Activated CD4-positive, alpha-beta T cell treated with anti-CD3 and anti-CD28 coated beads, Interleukin-2, Interleukin-4, amounts not matched to agents 100 ng/mL and 50 ng/mL, durations not matched to agents 16 hours and 8 hours (primary cell): ENCODE measurements around the gene TSPAN11.
"Not testable (repeated sequence)": the region's sequence is repeated elsewhere in the genome, so short reads cannot be mapped to it uniquely, and the experiment has no call there.

Experiments
- DNase-seq: peaks from one replicate; pipeline ENCODE4 v3.0.0-alpha.2; 2020; ENCODE audit warnings: low spot score

TSPAN11 gene

GRCh38 chr12:31002999-31003398 lies 76.5 kb downstream of the TSPAN11 start:
- DNase-seq, result no peak

DNA sequence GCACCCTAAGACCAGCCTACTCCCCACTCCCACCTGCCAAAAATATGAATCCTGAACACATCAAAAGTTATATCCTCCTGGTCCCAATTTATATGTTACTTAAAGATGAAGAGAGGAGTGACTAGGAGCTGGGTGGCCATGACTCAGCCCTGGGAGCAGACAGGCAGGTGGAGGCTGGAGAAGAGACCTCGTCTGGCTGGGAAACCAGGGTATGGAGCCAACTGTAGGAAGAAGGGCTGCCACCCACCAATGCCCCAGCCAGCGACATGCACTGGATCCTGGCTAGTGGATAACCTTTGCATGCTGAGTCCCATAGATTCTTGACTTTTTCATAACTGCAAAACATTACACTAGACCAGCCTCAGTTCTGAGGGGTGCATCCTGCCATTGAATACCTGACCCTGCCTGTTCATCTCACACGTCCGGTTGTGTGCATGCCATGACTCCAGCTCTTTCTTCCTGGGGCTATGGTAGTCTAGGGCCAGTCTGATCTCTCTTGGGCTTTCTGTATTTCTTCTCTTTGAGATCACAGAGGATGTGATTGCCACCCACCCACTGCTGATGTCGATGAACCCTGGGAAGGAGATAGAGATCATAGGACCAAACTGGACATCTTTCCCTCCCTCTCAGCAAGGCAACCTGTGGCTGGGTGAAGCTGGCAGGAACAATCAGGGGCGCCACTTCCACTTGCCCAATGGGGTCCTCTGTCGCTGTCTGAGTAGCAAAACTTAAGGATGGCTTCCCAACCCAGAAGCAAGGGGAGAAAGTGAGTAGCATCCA lies 77.5 kb downstream of the TSPAN11 start:
- DNase-seq, result no peak

DNA sequence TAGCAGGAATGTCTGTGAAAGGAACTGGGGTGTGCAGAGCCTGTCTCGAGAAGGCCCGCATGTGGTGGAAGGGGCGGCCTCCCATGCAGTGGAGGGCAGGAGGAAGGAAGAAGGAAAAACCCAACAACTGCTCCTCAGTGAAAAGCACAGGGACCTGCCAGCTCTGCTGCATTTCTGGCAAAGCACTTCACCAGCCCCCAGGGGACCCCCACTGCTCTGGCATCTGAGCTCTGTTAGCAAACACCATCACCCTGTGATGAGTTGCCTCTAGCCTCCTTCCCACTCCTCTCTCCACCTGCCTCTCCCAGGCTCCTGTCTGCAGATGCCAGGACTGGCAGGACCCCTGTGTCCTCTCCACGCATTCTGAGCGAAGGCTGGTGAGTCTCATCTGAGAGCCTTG lies 78.1 kb downstream of the TSPAN11 start:
- no peak for DNase-seq

DNA sequence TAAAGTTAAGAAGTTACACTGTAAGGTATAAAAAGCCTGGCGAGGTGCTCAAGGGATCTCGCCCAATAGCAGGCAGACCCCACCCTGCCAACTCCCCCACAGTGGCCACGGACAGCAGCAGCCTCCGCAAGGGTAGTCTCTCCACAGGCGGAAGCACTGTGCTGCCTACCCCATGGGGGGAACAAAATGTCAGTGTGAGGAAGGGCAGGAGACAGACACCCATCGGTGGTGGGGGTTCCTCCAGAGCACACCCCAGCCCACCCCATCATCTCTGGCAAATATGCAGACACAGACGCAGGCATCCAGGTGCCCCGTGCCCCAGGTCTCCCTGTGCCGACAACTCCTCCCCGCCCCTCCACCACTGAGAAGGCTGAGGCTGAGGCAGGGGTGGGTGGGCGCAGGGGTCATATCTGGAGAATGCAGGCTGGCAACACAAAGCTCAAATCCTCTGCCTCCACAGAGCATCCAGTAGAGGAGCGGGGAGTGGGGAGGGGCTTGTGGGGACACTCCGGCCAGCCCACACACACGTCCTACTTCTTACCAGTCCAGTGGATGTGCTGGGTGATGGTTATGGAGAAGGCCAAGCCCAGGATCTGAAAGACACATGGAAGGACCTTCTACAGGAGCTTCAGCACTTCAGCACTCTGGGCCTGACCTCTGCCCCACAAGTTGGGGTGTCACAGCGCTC lies 78.9 kb downstream of the TSPAN11 start:
- no peak for DNase-seq

GRCh38 chr12:31005944-31006361 lies 79.4 kb downstream of the TSPAN11 start:
- DNase-seq, result no peak

DNA sequence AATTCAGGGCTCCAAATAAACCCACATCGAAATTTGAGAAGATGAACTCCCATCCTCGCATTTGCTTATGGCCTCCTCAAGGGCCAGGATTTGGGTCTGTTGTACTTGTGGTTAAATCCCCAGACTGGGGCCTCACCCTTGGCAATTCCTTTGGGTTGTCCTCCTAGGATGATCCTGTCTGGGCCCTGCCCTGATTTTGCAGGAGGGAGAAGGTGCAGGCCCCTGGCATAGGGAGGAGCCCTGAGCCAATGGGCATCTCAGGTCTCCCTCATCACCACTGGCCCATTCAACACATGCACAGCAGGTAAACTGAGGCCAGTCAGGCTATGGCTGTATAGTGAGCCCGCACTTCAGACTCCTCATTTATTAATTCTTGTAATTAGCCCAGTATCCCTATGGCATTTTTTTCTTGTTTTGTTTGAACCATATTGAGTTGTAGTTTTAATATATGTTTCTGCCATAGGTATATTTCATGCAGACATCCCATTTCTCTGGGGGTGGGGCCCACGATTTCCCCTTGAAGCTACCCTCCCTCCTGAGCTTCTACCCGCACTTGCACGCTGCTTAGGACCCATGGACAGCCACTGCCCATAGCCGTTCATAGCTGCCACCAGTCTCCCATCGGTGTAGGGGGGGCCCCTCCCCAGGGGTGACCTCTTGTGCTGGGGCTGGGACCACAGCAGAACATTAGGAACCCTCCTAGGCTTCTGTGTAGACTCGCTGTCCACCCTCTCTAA lies 80.0 kb downstream of the TSPAN11 start:
- no peak for DNase-seq

DNA sequence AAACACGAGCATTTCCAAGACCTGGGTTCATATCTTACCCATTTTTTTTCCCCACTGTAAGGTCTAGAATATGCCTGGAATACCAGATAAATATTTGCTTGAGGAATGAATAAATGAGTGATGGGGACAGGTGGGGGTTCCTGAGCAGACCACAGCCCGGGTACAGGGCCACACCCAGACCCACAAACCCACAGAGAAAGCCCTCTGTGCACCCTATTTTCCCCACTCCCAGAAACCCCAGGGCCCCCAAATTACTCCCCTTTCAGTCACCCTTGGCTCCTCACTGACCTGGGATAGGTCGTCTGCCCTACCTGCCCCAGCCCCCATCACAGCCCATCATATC lies 80.6 kb downstream of the TSPAN11 start:
- no peak for DNase-seq

DNA sequence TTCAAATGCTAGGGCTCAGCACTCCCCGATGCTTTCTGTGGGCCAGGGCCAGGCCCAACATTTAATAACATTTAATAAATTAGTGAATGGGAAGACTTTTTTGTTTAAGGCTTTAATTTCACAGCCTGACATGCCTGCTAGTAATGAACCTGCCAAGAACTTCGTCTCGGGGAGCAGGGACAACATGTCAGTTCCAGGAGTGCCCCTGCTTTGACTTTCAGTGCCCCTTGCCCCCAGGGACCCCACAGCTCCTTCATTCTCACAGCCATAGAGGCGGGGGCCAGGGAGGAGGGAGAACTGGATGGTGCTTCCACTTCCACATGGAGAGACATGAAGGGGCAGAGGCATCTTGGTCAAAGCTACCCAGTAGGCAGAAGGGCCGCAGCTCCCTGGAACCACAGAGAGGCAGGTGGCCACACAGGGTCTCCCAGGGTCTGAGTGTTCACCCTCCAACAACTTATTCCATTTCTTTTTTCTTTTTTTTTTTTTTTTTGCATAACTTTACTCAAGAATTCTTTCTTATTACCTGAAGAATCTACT lies 81.2 kb downstream of the TSPAN11 start:
- no peak for DNase-seq

DNA sequence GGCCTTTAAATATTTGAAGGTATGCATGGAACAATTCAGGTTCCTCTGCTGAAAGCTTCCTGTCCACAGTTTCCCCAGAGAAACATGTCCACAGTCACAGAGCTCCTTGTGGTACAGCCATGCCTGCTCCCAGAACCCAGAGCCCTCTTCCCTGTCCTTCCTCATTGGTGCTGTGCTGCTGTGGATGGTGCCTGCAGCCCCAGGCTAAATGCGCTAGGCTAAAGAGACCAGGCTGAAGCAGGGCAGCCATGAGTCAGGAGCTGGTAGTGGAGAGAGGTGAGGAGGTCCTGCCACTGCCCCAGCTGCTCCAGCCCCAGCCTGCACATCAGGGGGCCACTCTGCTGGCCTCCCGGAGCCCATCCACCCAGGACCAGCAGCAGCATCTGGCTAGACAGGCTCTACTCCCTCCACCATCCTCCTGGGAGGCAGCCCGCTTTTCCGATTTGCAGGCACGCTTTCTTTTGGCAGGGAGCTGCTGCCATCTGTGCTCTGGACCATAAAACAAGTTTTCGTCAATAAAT lies 81.8 kb downstream of the TSPAN11 start:
- no peak for DNase-seq

DNA sequence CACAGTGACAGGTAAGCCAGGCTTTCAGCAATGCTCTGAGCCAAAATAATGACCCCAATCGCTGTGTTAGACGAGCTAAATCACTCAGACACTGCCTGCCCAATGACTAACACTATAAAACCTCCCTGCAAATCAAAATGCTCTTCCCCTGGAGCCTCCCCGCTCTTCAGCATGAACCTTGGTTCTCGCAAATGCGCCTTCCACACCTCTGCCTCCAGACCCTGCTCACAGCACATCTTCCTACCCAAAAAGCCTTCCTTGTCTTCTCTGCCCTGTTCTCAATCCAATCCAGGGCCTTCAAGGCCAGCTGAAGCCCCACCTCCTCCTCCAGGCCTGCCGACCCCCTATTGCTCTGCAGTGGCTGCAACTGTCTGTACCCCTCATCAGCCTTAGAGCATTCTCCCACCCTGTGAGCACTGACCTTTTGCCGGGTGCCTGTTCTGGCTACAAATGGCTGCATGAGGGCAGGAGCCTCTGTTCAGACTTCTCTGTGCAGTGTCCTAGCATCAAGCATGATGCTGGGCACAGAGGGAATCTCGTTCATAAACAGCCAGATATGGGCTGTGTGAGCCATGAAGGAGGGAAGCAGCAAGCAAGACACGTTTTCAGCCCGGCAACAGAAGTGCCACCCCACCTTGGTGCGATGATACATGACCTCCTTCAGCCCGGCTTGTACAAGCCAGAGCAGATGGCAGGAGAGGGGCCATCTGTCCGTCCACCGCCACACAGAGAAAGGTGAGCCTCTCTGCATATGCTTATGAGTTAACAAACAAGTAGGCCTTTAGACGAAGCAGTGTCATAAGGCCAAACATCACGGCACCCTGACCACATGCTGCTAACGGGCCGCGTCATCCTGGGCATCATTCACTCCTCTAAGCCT lies 82.7 kb downstream of the TSPAN11 start:
- no peak for DNase-seq

GRCh38 chr12:31009976-31010375 lies 83.4 kb downstream of the TSPAN11 start:
- DNase-seq, result no peak

GRCh38 chr12:31011336-31011735 lies 84.8 kb downstream of the TSPAN11 start:
- no peak for DNase-seq

DNA sequence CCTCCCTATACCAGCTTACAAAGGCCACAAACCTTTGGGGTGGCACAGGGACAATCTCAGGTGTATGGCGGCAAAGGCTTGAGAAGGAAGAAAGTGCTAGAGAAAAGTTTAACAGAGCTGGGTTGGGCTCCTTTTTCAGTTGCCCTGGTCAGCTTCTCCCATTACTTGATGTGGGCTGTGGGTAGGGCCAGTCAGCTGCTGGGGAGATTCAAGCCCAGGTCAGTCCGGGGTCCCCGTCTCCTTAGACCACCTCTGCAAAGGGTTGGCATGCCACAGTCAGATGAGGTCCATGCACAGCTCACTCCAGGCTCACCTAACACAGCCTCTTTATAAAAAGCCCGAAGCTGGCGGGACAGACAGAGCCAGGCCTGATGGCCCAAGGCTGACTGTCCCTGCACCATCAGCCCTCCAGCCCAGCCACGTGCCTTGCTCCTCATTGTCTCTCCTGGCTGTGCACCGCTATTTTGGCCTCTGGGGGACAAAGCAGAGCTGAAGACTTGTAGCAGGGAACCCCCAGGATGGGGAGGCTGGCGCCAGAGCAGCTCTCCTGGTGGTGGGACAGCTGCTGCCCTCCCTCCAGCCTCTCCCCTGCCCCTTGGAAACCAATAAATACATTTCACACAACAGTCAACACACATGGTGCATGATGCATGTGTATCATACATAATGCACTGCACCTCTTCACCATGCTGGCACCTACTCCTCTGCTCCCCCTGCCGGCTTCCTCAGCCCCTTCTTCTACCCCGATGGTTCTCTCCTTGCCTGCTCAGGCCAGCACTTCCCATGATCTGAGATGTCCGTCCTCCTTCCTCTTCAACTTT lies 85.4 kb downstream of the TSPAN11 start:
- DNase-seq, result no peak

DNA sequence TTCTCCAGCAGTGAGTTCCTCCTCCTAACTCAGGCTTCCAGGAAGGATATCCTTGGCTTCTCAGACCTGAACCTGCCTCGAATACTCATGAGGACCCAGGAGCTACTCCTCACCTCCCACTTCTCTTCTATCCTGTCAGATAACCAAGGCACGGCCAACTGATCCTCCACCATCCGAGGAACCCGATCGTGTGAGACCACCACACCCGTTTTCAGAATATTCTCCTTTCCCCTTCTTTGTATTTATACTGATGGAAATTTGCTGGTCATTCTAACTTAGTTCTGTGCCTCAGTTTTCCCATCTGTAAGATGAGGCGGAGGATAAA lies 86.0 kb downstream of the TSPAN11 start:
- DNase-seq, result not testable (repeated sequence)

DNA sequence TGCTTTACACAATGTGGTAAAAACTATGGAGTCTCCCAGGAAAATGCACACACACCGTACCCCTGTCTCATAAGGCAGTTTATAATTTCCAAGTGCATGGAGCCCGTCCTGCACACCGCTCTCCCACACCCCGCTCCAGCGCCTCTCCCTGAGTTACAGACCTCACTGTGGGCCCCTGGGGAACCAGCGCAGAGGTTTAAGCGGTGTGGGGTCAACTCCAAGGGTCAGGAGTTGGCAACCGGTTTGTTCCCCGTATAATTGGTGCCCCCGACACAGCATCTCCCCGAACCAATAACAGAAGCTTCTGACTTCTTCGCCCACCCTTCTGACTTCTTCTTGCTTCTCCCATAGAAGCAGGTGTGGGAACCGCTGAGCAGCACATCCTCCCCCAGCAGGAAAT lies 88.7 kb downstream of the TSPAN11 start:
- no peak for DNase-seq

DNA sequence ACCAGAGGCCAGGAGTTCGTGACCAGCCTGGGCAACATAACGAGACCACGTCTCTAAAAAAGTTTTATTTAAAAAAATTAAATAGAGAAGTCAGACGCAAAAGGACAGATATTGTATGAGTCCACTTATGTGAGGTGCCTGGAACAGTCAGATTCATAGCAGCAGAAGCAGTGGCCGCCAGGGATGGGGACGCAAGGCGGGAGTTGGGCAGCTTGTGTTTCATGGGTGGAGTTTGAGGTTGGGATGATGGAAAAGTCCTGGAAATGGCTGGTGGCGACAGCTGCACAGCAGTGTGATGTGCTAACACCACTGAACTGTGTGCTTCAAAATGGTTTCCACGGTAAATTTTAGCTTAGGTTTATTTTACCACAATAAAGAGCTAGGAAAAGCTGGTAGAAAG lies 89.5 kb downstream of the TSPAN11 start:
- DNase-seq, result no peak

DNA sequence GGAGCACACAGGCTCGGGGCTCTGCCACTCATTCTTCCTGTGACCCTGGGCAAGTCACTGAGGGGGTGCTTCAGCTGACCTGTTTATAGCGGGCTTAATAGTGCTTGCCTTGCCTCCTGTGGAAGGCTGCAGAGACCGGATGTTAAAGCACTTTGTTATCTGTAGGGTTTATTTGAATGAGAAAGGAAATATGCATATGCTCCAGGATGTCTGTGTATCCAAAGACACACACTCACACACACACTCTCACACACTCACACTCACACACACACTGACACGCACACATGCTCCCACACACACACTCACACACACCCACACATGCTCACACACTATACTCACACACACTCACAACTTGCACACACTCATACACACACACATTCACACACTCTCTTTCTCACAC lies 91.0 kb downstream of the TSPAN11 start:
- DNase-seq, result no peak

DNA sequence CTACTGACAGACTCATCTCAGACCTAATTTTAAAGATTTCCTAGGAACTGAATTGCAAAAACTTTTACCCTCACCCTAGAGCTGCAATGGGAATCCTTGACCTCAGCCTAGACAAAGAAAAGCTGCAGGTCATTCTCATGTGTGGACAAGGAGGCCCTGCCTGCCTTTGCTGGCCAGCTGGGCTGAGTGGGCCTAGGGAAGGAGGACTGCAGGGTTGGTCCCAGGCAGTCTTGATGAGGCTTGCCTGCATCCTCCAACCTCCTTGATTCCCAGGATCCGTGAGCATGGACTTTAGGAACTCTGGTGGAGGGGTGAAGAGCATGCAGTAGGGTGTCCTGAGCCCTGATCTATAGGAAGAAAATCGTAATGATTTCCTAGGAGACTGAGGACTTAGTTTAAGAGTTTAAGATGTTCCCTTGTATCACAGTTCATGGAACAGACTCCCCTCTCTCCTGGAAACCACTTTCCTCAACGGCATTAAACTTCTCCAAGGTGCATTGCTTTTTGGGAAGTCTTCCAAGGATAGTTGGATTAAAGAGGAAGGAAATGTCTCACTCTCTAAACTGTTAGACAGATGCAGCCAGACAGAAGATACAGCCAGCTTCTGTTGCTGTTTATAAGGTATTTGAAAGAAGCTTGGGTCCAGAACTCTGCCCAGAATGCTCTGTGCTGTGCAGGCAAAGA lies 91.7 kb downstream of the TSPAN11 start:
- no peak for DNase-seq

DNA sequence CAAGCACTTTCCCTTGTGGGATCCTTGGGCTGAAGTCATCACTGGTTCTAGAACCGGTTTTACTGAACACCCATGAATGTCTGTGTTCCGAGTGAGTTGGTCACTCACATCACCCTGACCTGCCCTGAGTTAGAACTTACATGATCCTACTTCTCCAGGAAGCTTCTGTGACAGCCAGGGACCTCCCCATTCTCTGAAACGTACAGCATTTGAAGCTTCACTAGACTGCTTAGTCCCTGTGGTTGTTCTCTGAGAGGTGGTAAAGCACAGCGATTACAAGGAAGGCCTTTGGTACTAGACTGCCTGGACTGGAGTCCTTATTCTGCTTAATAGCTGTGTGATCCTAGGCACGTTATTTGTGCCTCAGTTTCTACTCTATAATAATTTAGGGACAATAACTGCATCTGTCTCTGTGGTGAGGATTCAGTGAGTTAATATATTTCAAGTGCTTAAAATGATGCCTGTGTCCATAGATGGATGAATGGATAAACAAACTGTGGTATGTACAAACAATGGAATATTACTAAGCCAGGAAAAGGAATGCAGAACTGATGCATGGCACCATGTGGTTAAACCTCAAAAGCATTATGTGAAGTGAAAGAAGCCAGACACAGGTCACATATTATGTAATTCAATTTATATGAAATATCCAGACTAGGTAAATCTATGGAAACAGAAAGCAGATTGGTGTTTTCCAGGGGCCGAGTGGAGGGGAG lies 92.4 kb downstream of the TSPAN11 start:
- DNase-seq, result no peak

DNA sequence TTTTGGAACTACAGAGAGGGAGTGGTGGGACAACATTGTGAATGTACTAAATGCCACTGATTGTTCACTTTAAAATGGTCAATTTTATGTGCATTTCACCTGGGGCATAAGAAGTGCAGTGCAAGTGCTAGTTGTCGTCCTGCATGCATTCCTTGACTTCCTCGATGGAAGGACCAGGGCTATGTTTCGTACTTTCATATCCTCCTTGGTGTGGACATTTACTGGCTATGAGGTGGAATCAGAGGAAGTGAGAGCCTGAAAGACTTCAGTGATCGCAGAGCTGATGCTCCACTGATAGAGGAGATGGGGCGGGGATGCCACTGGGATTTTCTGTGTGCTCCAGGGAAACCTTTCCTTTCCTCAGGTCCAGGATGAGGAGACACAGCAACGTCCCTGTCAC lies 93.0 kb downstream of the TSPAN11 start:
- DNase-seq, result no peak
